Breast epithelium (tissue), 3 donors: ENCODE measurements around the gene BRIX1.

Experiments
- CTCF ChIP-seq, 3 donors: fragments of 450-650 bp; IDR thresholded peaks; one replicate each; pipeline ENCODE4 v1.5.1; 2016 to 2017; ENCODE audit warnings: antibody characterized with exemption in 3 of 3, mild to moderate bottlenecking in 3 of 3, moderate library complexity in 3 of 3
- POLR2A ChIP-seq: fragments of 450-650 bp; IDR thresholded peaks from one replicate; pipeline ENCODE4 v1.6.1; 2016; ENCODE audit warnings: antibody characterized with exemption, mild to moderate bottlenecking, moderate library complexity
- POLR2AphosphoS5 ChIP-seq, 3 donors: sonication (generic); formaldehyde crosslinking; IDR thresholded peaks; one replicate each; pipeline ENCODE4 v1.6.1; 2017; ENCODE audit warnings: antibody characterized with exemption in 3 of 3

DNA sequence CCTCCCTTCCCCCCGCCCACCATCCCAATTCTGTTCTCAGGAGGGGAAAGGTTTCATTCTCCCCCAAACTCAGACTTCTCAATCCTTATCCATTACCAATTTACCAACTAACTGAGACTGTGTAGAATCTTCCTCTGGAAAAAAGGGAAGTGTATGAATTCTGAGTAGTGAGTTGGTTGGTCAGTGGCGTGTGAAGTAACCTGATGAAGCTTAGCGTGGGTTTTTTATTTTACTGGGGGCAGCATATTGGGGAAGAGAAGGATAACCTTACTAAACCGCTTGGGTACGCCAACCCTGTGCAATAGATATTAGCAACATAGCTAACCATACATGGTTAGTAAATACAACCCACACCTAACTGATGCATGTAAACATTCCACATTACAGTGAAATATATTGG is 12.8 kb downstream of the BRIX1 start:
- TF ChIP-seq CTCF (IDR thresholded peaks at IDR 0.05): no peak
- no peak for TF ChIP-seq POLR2AphosphoS5 (IDR thresholded peaks at IDR 0.05)
- TF ChIP-seq POLR2A: no peak
